ENCODE data around the gene CLEC4F.

The CLEC4F gene

DNA sequence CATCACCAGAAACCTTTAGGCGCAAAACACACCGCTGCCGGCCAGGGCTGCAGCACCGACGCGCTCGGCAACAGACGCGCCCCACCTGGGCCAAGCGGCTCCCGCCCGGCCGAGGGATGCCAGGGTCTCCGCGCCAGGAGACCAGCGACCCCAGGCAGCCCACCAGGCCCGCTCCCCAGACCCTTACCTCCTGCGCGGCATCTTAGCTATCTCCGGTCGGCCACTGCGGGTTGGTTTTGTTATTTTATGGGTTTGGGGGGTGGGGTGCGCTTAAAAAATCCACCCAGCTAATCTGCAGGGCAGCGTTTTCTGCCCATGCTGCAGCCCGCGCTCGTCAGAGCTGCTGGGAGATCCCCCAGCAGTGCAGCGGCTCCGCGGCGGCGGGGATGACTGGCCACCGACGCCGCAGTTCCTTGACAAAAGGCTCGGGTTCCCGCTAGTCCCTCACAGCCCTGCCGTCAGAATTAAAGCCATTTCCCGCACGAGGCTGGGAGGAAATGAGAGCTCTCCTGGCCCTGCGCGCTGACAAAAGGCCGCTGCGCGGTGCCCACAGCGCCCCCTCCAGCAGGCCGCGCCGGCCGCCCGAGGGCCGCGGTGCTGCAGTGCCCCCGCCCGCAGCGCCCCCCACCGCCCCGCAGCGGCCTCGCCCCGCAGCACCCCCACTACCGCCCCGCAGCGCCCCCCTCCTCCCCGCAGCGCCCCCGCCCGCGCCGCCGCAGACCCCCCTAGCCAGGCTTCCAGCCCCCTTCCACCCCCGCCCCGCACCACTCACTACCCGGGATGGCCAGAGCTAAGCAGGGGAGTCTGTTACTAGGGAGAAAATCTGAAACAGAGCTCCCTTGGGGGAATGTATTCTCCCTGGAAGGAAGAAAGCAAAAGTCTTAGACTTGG lies 52.5 kb downstream of the CLEC4F start, which contains the start of gene ADD2:
Gene ADD2, minus strand, starts transcription at position 502 of the 891 bp plus-strand sequence. CDS start 61,792 bp downstream, outside the sequence.
- Histone ChIP-seq H3K4me1 (ENCODE audit: control insufficient read depth, insufficient read depth, low read length) (peaks cover 5% of the 10 kb centered on the region), H3K27me3 (replicated peaks; ENCODE audit: control insufficient read depth, insufficient read depth, low read length) (peaks cover 72% of the 10 kb centered on the region), H3K4me3 (ENCODE audit: low read length) (peak within 1 kb of the TSS; percentile 69), H3K9me3 (ENCODE audit: control insufficient read depth, low read length) (no peaks in the 10 kb centered on the region), H3K36me3 (ENCODE audit: control insufficient read depth, insufficient read depth, low read length, severe bottlenecking) (no peaks in the 10 kb centered on the region), H3K9ac (ENCODE audit: low read length) (no peak within 1 kb of the TSS)
- DNase-seq (ENCODE audit: low read depth): peak; percentile 24

- Histone ChIP-seq H3K27me3 (replicated peaks; ENCODE audit: control insufficient read depth, insufficient read depth, low read length) (peaks cover 66% of the 10 kb centered on the region), H3K9me3 (ENCODE audit: control insufficient read depth, low read length) (no peaks in the 10 kb centered on the region), H3K4me3 (ENCODE audit: low read length) (peak overlapping the region; percentile 69), H3K9ac (ENCODE audit: low read length) (no peak overlapping the region), H3K4me1 (ENCODE audit: control insufficient read depth, insufficient read depth, low read length) (peaks cover 5% of the 10 kb centered on the region), H3K36me3 (ENCODE audit: control insufficient read depth, insufficient read depth, low read length, severe bottlenecking) (no peaks in the 10 kb centered on the region)
- no peak for DNase-seq (ENCODE audit: low read depth)
Observed at GRCh38 chr2:70767079-70767698, 53.2 kb downstream of the CLEC4F start.

DNA sequence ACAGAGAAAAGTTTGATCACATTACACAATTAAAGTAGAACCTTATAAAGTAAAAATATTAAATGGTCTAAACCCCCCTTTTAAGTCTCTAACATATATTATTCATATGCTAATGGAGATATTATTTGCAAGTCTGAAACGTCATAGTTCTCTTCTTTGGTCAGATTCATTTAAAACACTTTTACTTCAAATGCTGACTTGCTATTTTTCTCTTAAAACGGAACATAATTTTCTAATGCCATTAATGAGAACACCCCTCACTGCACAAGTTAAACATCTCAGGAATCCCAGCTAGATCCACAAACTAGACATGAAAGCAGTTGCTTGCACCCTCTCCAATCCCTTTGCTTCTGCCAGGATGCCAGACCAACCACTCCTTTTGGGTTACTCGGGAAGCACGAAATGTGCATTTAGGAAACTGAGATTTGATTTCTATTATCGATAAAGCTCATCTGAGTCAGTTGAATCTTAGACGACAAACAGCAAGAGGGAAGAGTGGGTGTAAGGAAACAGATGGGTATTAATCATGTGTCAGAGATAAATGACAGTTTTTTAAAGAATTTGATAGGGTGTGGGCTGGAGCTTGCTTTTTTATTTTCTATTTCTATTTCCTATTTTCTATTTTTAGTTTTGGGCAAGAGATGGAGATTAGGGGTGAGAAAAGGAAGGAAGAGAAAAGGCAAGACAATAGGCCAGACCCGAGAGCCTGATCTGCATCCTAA lies 53.9 kb downstream of the CLEC4F start:
- peak overlapping the region; percentile 41 for H3K4me3 ChIP-seq (ENCODE audit: low read length)
- peaks cover 59% of the 10 kb centered on the region for H3K27me3 ChIP-seq (replicated peaks; ENCODE audit: control insufficient read depth, insufficient read depth, low read length)
- peaks cover 5% of the 10 kb centered on the region for H3K4me1 ChIP-seq (ENCODE audit: control insufficient read depth, insufficient read depth, low read length)
- H3K9me3 ChIP-seq (ENCODE audit: control insufficient read depth, low read length): no peaks in the 10 kb centered on the region
- H3K36me3 ChIP-seq (ENCODE audit: control insufficient read depth, insufficient read depth, low read length, severe bottlenecking): no peaks in the 10 kb centered on the region
- no peak overlapping the region for H3K9ac ChIP-seq (ENCODE audit: low read length)
- no peak for DNase-seq (ENCODE audit: low read depth)

GRCh38 chr2:70765507-70765906 lies 54.9 kb downstream of the CLEC4F start:
- H3K4me3 ChIP-seq (ENCODE audit: low read length): no peak overlapping the region
- H3K36me3 ChIP-seq (ENCODE audit: control insufficient read depth, insufficient read depth, low read length, severe bottlenecking): no peaks in the 10 kb centered on the region
- H3K4me1 ChIP-seq (ENCODE audit: control insufficient read depth, insufficient read depth, low read length): peaks cover 5% of the 10 kb centered on the region
- no peak for DNase-seq (ENCODE audit: low read depth)
- H3K27me3 ChIP-seq (replicated peaks; ENCODE audit: control insufficient read depth, insufficient read depth, low read length): peaks cover 54% of the 10 kb centered on the region
- H3K9me3 ChIP-seq (ENCODE audit: control insufficient read depth, low read length): no peaks in the 10 kb centered on the region
- no peak overlapping the region for H3K9ac ChIP-seq (ENCODE audit: low read length)

DNA sequence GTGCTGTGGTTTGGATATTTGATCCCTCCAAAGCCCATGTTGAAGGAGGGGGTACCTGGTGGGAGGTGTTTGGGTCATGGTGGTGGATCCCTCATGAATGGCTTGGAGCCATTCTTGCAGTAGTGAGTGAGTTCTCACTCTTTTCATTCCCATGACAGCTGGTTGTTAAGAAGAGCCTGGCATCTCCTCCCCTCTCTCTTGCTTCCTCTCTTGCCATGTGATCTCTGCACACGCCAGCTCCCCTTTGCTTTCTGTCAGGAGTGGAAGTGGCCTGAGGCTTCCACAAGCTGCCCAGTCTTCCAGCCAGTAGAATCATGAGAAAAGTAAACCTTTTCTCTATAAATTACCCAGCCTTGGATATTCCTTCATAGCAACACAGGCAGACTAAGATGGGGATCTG lies 61.0 kb downstream of the CLEC4F start:
- Histone ChIP-seq H3K4me1 (ENCODE audit: control insufficient read depth, insufficient read depth, low read length) (no peaks in the 10 kb centered on the region), H3K9me3 (ENCODE audit: control insufficient read depth, low read length) (no peaks in the 10 kb centered on the region), H3K27me3 (replicated peaks; ENCODE audit: control insufficient read depth, insufficient read depth, low read length) (peaks cover 41% of the 10 kb centered on the region), H3K9ac (ENCODE audit: low read length) (no peak overlapping the region), H3K4me3 (ENCODE audit: low read length) (no peak overlapping the region), H3K36me3 (ENCODE audit: control insufficient read depth, insufficient read depth, low read length, severe bottlenecking) (no peaks in the 10 kb centered on the region)
- no peak for DNase-seq (ENCODE audit: low read depth)

Data from adipocyte (in vitro differentiated cells).